Mesothelial cell of epicardium (in vitro differentiated cells): ENCODE results near the gene RBM45. TPM values are rescaled to one million over a fixed set of nuclear protein-coding genes. Genes with fewer than 3 reads are reported as not detected.

Experiments
- DNase-seq, 2 experiments: peaks; one replicate each; pipeline ENCODE4 v3.0.0; 2021; ENCODE audit warnings: low spot score in 2 of 2; ENCODE audit not compliant: unreplicated experiment in 2 of 2
- H3K27ac Mint-ChIP-seq: 2 replicates; pipeline ENCODE4 v1.8.0; 2021; ENCODE audit warnings: mixed read lengths
- H3K27me3 Mint-ChIP-seq: 2 replicates; pipeline ENCODE4 v1.8.0; 2021; ENCODE audit warnings: low read depth, mixed read lengths
- H3K36me3 Mint-ChIP-seq: 2 replicates; pipeline ENCODE4 v1.8.0; 2021; ENCODE audit warnings: mixed read lengths
- H3K4me1 Mint-ChIP-seq: 2 replicates; pipeline ENCODE4 v1.8.0; 2021; ENCODE audit warnings: mixed read lengths
- H3K4me3 Mint-ChIP-seq: 2 replicates; pipeline ENCODE4 v1.8.0; 2021; ENCODE audit warnings: mild to moderate bottlenecking, moderate library complexity, mixed read lengths
- H3K9me3 Mint-ChIP-seq: 2 replicates; pipeline ENCODE4 v1.8.0; 2021; ENCODE audit warnings: mixed read lengths
- CTCF ChIP-seq: fragments of 200-600 bp; sonication (generic); IDR thresholded peaks from one replicate; pipeline ENCODE4 v1.5.0; 2021; ENCODE audit warnings: antibody characterized with exemption; ENCODE audit not compliant: unreplicated experiment
- total RNA-seq: library from RNA; stranded (reverse); gene quantifications from 3 replicates; pipeline ENCODE4 v1.2.1, GENCODE V29; 2021

The RBM45 gene
- total RNA-seq, 1 donor from 2014 or later, result 12.8 TPM

- no peak for DNase-seq
- Mint-ChIP-seq H3K4me1 (no peaks in the 10 kb centered on the region), H3K4me3 (no peak overlapping the region), H3K36me3 (peaks cover 17% of the 10 kb centered on the region), H3K9me3 (no peaks in the 10 kb centered on the region), H3K27ac (no peak overlapping the region), H3K27me3 (no peaks in the 10 kb centered on the region)
- no peak for TF ChIP-seq CTCF
Measured at GRCh38 chr2:178123163-178123562, 10.9 kb downstream of the RBM45 start.

GRCh38 chr2:178125125-178125524 is 12.9 kb downstream of the RBM45 start:
- peaks cover 17% of the 10 kb centered on the region for H3K36me3 Mint-ChIP-seq
- H3K27me3 Mint-ChIP-seq, result no peaks in the 10 kb centered on the region
- no peak for DNase-seq
- H3K4me1 Mint-ChIP-seq, result no peaks in the 10 kb centered on the region
- TF ChIP-seq CTCF, result no peak
- no peak overlapping the region for H3K27ac Mint-ChIP-seq
- no peak overlapping the region for H3K4me3 Mint-ChIP-seq
- H3K9me3 Mint-ChIP-seq, result no peaks in the 10 kb centered on the region

- Mint-ChIP-seq H3K4me1 (no peaks in the 10 kb centered on the region), H3K36me3 (peaks cover 17% of the 10 kb centered on the region), H3K27me3 (no peaks in the 10 kb centered on the region), H3K9me3 (no peaks in the 10 kb centered on the region), H3K4me3 (no peak overlapping the region), H3K27ac (no peak overlapping the region)
- no peak for TF ChIP-seq CTCF
- DNase-seq, result no peak
Measured at GRCh38 chr2:178125862-178126261, 13.6 kb downstream of the RBM45 start.

- TF ChIP-seq CTCF, result no peak
- DNase-seq, result no peak
- Mint-ChIP-seq H3K9me3 (no peaks in the 10 kb centered on the region), H3K27me3 (no peaks in the 10 kb centered on the region), H3K4me1 (peaks cover 5% of the 10 kb centered on the region), H3K27ac (no peak overlapping the region), H3K36me3 (peaks cover 12% of the 10 kb centered on the region), H3K4me3 (no peak overlapping the region)
Measured at GRCh38 chr2:178128836-178129630, 16.8 kb downstream of the RBM45 start.

GRCh38 chr2:178136321-178137025 is 24.2 kb downstream of the RBM45 start:
- H3K4me1 Mint-ChIP-seq, result peaks cover 5% of the 10 kb centered on the region
- no peak overlapping the region for H3K27ac Mint-ChIP-seq
- H3K27me3 Mint-ChIP-seq, result no peaks in the 10 kb centered on the region
- H3K9me3 Mint-ChIP-seq, result no peaks in the 10 kb centered on the region
- peaks cover 4% of the 10 kb centered on the region for H3K36me3 Mint-ChIP-seq
- no peak for DNase-seq
- no peak for TF ChIP-seq CTCF
- no peak overlapping the region for H3K4me3 Mint-ChIP-seq
